ENCODE data around the gene SPHK2.
"Not testable (repeated sequence)": the region's sequence is repeated elsewhere in the genome, so short reads cannot be mapped to it uniquely, and the experiment has no call there.

Gene SPHK2

GRCh38 chr19:48624791-48625723 lies 5.8 kb downstream of the SPHK2 start:
- DNase-seq (ENCODE audit: low spot score) = no peak

- no peak for DNase-seq (ENCODE audit: low spot score)
Measured at GRCh38 chr19:48625891-48626327, 6.6 kb downstream of the SPHK2 start.

GRCh38 chr19:48627201-48627864 lies 8.0 kb downstream of the SPHK2 start:
- no peak for DNase-seq (ENCODE audit: low spot score)

- DNase-seq (ENCODE audit: low spot score) = no peak
Measured at GRCh38 chr19:48627865-48628314, 8.6 kb downstream of the SPHK2 start.

- no peak for DNase-seq (ENCODE audit: low spot score)
Measured at GRCh38 chr19:48628486-48629296, 9.4 kb downstream of the SPHK2 start.

- no peak for DNase-seq (ENCODE audit: low spot score)
Measured at GRCh38 chr19:48629297-48629598, 9.9 kb downstream of the SPHK2 start.

- DNase-seq (ENCODE audit: low spot score) = peak; percentile 51
Measured at GRCh38 chr19:48629599-48630295, 10.4 kb downstream of the SPHK2 start.

- peak; percentile 78 for DNase-seq (ENCODE audit: low spot score)
Measured at GRCh38 chr19:48630296-48631063, 11.2 kb downstream of the SPHK2 start.

GRCh38 chr19:48631225-48631624 lies 11.9 kb downstream of the SPHK2 start:
- DNase-seq (ENCODE audit: low spot score) = no peak

- DNase-seq (ENCODE audit: low spot score) = not testable (repeated sequence)
Measured at GRCh38 chr19:48632286-48632685, 13.0 kb downstream of the SPHK2 start.

- peak; percentile 32 for DNase-seq (ENCODE audit: low spot score)
Measured at GRCh38 chr19:48632692-48633147, 13.4 kb downstream of the SPHK2 start.

- peak; percentile 21 for DNase-seq (ENCODE audit: low spot score)
Measured at GRCh38 chr19:48633148-48634035, 14.1 kb downstream of the SPHK2 start.

- no peak for DNase-seq (ENCODE audit: low spot score)
Measured at GRCh38 chr19:48634036-48634342, 14.7 kb downstream of the SPHK2 start.

GRCh38 chr19:48634424-48635262 lies 15.3 kb downstream of the SPHK2 start:
- peak; percentile 96 for DNase-seq (ENCODE audit: low spot score)

GRCh38 chr19:48635263-48635965 lies 16.1 kb downstream of the SPHK2 start:
- peak; percentile 68 for DNase-seq (ENCODE audit: low spot score)

GRCh38 chr19:48635966-48636858 lies 16.9 kb downstream of the SPHK2 start:
- DNase-seq (ENCODE audit: low spot score) = no peak

GRCh38 chr19:48636859-48637448 lies 17.6 kb downstream of the SPHK2 start, which contains the start of gene DBP:
Gene DBP (minus strand): TSS chr19:48637379. CDS start chr19:48636994, 385 bp downstream.
- no peak for DNase-seq (ENCODE audit: low spot score)
